Measurements from ENCODE around the gene SEMA4D. TPM values are rescaled to one million over a fixed set of nuclear protein-coding genes. Genes with fewer than 3 reads are reported as not detected.

The SEMA4D gene
- total RNA-seq, 1 experiment from 2014 or later: 23.3 TPM

DNA sequence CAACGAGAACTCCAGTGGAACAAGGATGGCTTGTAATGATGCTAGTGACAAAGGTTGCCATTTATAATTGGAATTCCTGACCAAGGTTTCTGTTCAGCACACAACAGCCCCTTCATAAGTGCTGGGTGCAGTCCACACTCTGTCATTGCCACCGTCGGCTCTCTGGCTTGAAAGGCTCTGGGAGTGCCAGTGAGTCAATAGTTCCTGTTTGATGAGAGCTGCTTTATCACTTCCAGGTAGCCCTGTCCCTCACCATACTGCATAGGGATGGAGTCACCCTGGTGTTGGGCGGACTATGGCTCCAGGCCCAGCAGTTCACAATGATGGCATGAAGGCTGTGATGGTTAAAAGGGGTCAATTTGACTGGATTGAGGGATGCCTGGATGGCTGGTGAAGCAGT, 34.6 kb upstream of the SEMA4D start:
- Mint-ChIP-seq H3K4me3 (ENCODE audit: low read depth, unreplicated experiment) (no peak overlapping the region), H3K4me1 (ENCODE audit: low read depth, unreplicated experiment) (peaks cover 27% of the 10 kb centered on the region), H3K27ac (ENCODE audit: unreplicated experiment) (no peak overlapping the region), H3K27me3 (ENCODE audit: unreplicated experiment) (no peaks in the 10 kb centered on the region), H3K9me3 (ENCODE audit: low read depth, unreplicated experiment) (no peaks in the 10 kb centered on the region), H3K36me3 (ENCODE audit: insufficient read depth, unreplicated experiment) (no peaks in the 10 kb centered on the region)
- CTCF ChIA-PET: interaction anchor here (0.9 to 1.7 kb wide), 3 partner anchors 11 to 24 kb away, joined by 3 to 5 read pairs (median 4); no protein-coding TSS in a partner anchor
- TF ChIP-seq, protein P1, sequence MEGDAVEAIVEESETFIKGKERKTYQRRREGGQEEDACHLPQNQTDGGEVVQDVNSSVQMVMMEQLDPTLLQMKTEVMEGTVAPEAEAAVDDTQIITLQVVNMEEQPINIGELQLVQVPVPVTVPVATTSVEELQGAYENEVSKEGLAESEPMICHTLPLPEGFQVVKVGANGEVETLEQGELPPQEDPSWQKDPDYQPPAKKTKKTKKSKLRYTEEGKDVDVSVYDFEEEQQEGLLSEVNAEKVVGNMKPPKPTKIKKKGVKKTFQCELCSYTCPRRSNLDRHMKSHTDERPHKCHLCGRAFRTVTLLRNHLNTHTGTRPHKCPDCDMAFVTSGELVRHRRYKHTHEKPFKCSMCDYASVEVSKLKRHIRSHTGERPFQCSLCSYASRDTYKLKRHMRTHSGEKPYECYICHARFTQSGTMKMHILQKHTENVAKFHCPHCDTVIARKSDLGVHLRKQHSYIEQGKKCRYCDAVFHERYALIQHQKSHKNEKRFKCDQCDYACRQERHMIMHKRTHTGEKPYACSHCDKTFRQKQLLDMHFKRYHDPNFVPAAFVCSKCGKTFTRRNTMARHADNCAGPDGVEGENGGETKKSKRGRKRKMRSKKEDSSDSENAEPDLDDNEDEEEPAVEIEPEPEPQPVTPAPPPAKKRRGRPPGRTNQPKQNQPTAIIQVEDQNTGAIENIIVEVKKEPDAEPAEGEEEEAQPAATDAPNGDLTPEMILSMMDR (IDR thresholded peaks at IDR 0.05; ENCODE audit: unreplicated experiment): no peak
- intact Hi-C loops (cut with micrococcal nuclease; ENCODE audit: unreplicated experiment): no loop called here
- no TSS peak for BruUV-seq (replicated peaks)
- no peak for DNase-seq

DNA sequence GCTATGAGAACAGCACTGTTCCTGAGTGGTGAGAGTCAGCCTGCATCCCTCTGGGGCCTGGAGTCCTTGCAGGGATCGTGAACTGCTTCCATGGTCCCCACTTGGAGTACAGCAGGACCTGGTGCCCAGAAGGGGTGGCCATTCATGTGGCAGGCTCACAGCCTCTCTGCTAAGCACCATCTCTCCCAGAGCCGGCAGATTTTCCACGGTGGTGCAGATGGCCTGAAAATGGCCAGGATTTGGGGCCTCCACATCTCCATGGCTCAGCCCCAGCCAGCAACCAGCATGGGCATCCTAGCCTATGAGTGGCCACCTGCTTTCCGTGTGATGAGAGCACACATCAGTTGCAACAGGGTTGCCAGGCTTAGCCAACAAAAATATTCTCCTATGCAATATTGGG, 33.9 kb upstream of the SEMA4D start:
- DNase-seq: no peak
- TF ChIP-seq, protein P1 (IDR thresholded peaks at IDR 0.05; ENCODE audit: unreplicated experiment): no peak
- peaks cover under 1% of the 10 kb centered on the region for H3K36me3 Mint-ChIP-seq (ENCODE audit: insufficient read depth, unreplicated experiment)
- peaks cover 29% of the 10 kb centered on the region for H3K4me1 Mint-ChIP-seq (ENCODE audit: low read depth, unreplicated experiment)
- H3K4me3 Mint-ChIP-seq (ENCODE audit: low read depth, unreplicated experiment): no peak overlapping the region
- no peaks in the 10 kb centered on the region for H3K27me3 Mint-ChIP-seq (ENCODE audit: unreplicated experiment)
- no peaks in the 10 kb centered on the region for H3K9me3 Mint-ChIP-seq (ENCODE audit: low read depth, unreplicated experiment)
- H3K27ac Mint-ChIP-seq (ENCODE audit: unreplicated experiment): no peak overlapping the region
- CTCF ChIA-PET: interaction anchor here (0.9 to 1.7 kb wide), 3 partner anchors 11 to 24 kb away, joined by 3 to 5 read pairs (median 4); no protein-coding TSS in a partner anchor
- BruUV-seq (replicated peaks): no TSS peak
- intact Hi-C loops (cut with micrococcal nuclease; ENCODE audit: unreplicated experiment): no loop called here

DNA sequence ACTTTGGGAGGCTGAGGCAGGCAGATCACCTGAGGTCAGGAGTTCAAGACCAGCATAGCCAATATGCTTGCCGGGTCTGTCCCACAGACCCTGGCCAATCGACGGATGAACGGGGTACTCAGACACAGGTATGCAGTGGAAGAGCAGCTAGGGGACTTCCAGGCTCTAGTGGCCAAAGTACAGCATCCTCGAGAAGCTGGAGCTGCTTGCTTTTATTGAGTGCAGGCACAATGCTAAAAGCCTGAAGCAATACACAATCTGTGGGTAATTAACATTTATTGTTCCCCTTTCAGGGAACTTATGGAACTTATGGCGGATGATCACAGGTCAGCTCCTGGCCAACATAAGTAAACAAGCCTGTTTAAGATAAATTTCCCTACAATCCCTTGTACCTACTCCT, 32.8 kb upstream of the SEMA4D start:
- no peaks in the 10 kb centered on the region for H3K27me3 Mint-ChIP-seq (ENCODE audit: unreplicated experiment)
- BruUV-seq (replicated peaks): no TSS peak
- H3K4me3 Mint-ChIP-seq (ENCODE audit: low read depth, unreplicated experiment): no peak overlapping the region
- no peak for DNase-seq
- TF ChIP-seq, protein P1 (IDR thresholded peaks at IDR 0.05; ENCODE audit: unreplicated experiment): no peak
- CTCF ChIA-PET: interaction anchor here (1.4 kb wide), 1 partner anchor 11 kb away, joined by 4 read pairs; no protein-coding TSS in a partner anchor
- H3K9me3 Mint-ChIP-seq (ENCODE audit: low read depth, unreplicated experiment): no peaks in the 10 kb centered on the region
- peaks cover 5% of the 10 kb centered on the region for H3K36me3 Mint-ChIP-seq (ENCODE audit: insufficient read depth, unreplicated experiment)
- intact Hi-C loops (cut with micrococcal nuclease; ENCODE audit: unreplicated experiment): no loop called here
- H3K4me1 Mint-ChIP-seq (ENCODE audit: low read depth, unreplicated experiment): peaks cover 39% of the 10 kb centered on the region
- H3K27ac Mint-ChIP-seq (ENCODE audit: unreplicated experiment): no peak overlapping the region

DNA sequence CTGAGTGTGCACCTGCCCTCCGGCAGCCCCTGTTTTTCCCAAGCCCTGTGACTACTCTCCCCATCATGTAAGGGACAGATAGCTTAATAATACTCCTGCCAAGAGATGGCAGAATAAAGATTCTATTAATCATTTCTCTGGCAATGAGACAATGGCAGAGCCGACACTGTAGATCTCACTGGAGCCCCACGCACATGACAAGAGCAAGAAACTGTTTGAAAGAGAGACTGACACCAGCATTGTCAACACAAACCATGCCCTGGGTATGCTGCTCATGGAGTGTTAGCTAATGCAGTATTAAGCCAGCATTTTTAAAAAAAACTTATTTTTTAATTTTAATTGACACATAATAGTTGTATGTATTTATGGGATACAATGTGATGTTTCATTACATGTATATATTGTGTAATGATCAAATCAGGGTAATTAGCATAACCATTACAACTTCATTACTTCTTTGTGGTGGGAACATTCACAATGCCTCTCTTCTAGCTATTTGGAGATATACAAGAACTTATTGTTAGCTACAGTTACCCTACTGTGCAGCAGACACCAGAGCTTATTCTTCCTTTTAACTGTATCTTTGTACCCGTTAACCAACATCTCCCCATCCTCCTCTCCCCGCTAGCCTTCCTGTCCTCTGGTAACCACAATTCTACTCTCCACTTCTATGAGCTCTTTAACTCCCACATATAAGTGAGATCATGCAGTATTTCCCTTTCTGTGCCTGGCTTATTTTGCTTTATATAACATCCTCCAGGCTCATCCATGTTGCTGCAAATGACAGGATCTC, 31.5 kb upstream of the SEMA4D start:
- CTCF ChIA-PET: interaction anchor here (1.4 kb wide), 1 partner anchor 10 kb away, joined by 4 read pairs; no protein-coding TSS in a partner anchor
- intact Hi-C loops (cut with micrococcal nuclease; ENCODE audit: unreplicated experiment): no loop called here

More for the DNA sequence above, 31.5 kb upstream of the SEMA4D start:
- TF ChIP-seq, protein P1 (IDR thresholded peaks at IDR 0.05; ENCODE audit: unreplicated experiment): no peak
- Mint-ChIP-seq H3K4me1 (ENCODE audit: low read depth, unreplicated experiment) (peaks cover 40% of the 10 kb centered on the region), H3K4me3 (ENCODE audit: low read depth, unreplicated experiment) (no peak overlapping the region), H3K27me3 (ENCODE audit: unreplicated experiment) (no peaks in the 10 kb centered on the region), H3K36me3 (ENCODE audit: insufficient read depth, unreplicated experiment) (peaks cover 5% of the 10 kb centered on the region), H3K9me3 (ENCODE audit: low read depth, unreplicated experiment) (no peaks in the 10 kb centered on the region), H3K27ac (ENCODE audit: unreplicated experiment) (no peak overlapping the region)
- DNase-seq: no peak
- no TSS peak for BruUV-seq (replicated peaks)

All from Calu3 (cell line).